D341Med (cell line): ENCODE measurements around the gene MX2.
"Not testable (repeated sequence)": the region's sequence is repeated elsewhere in the genome, so short reads cannot be mapped to it uniquely, and the experiment has no call there.

ENCODE experiments used
- DNase-seq: peaks from one replicate; pipeline ENCODE4 v3.0.0; 2012; ENCODE audit warnings: low spot score

The MX2 gene

DNA sequence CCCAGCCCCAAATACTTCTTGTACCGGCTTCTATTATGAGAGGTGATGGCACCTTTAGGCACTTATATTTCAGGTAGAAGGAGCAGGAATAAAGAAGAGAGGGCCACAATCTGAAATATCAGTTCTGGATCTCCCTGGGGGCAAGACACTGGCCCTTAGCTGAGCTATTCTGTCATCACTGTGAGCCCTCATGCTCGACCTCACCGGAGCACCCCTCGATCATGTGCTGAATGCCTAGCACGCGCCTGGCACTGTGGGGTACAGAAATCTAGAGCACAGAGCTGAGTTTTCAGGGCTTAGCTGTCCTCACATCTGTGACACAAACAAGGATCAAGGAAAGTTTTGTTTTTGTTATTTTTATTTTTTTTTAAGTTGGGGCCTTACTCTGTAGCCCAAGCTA is 56.6 kb downstream of the MX2 start:
- DNase-seq = no peak

DNA sequence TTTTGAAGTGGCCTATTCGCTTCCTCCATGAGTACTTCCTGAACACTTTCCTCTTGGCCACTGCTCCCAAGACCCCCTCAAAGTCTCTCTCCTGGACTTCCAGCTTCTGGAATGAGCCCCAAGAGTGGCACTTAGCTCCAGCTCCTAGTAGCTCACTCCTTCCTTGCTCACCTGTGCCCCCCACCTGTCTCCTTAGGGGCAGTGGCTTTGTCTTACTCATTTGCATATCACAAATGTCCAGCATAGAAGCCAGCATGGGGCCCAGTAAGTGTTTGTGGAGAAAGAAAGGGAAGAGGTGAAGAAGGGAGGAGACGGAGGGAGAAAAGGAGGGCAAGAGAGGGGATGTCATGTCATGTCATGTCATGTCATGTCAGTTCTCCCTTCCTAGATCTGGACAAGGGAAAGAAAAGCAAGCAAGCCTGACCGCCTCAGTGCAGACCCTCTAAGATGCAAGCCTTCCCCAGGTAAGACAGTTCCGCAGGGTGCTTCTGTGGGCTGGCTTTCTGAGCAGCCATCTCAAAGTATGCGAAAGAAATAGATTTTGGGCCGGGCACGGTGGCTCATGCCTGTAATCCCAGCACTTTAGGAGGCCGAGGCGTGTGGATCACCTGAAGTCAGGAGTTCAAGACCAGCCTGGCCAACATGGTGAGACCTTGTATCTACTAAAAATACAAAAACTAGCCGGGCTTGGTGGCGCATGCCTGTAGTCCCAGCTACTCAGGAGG is 57.3 kb downstream of the MX2 start:
- no peak for DNase-seq

DNA sequence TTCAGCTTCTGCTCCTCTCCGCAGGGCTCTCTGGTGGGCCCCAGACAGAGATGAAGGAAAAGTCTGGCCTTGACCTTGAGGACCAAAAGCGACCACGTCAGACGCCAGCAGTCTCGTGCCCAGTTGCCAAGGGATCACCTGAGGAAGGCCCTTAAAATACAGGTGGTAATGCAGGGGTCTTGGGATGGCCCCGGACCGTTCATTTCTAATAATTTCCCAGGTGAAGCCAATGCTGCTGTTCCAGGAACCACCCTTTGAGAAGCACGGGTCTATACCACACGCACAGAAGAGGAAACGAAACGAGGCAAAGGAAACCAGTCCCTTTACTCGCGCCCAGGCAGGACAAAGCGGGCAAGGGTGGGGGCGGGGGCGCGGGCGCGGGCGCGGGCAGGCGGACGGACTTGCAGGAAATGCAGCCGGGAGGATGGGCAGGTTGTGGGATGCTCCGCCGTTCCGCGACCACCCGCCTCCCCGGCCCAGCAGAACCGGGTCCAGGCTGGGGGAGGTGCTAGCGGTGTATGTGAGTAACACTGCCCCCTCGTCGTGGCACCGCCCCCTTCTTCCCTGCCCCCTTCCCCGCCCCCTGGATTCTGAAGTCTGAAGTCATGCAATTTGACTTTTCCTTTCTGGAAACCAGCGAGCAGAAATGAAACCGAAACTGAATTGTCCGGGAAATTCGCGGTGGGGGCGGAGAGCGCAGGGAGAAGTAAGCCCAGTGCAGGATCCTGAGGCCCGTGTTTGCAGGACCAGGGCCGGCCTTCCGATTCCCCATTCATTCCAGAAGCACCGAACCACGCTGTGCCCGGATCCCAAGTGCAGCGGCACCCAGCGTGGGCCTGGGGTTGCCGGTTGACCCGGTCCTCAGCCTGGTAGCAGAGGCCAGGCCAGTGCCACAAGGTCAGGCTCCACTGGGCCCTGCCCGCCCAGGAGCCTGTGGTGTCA is 58.4 kb downstream of the MX2 start:
- DNase-seq = no peak

GRCh38 chr21:41420998-41421397 is 59.2 kb downstream of the MX2 start:
- not testable (repeated sequence) for DNase-seq

DNA sequence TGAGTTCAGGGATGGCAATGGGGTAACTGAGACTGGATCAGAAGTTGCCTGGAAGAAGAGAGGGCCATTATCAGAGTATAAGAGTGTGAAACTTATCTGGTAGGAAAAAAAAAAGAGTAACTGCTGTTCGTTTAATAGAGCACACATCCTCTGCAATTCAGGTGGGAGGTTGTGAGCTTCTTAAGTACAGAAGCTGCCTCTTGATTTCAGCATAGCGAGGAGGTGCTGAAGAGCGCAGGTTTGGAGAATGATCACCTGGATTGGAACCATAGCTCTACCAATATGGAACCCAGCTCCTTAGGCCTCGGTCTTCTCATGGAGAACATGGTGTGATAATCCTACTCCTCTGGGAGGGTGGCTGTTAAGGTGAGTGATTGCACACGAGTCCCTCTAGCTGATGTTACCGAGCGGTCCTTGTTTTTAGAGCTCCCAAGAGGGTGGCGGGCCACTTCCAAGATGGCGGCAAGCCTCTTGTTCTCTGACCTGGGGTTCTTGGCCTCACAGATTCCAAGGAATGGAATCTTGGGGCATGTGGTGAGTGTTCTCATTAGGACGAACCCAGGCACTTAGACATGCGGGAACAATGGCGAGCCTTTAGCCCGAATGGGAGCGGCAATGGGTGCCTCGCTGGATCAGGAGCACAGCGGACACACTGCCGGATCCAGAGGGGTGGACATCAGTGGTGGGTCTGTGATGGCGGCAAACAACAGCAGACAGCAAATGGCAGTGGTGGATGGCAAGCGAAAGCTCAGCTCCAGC is 60.9 kb downstream of the MX2 start:
- DNase-seq = no peak

GRCh38 chr21:41423305-41423636 is 61.4 kb downstream of the MX2 start:
- not testable (repeated sequence) for DNase-seq

DNA sequence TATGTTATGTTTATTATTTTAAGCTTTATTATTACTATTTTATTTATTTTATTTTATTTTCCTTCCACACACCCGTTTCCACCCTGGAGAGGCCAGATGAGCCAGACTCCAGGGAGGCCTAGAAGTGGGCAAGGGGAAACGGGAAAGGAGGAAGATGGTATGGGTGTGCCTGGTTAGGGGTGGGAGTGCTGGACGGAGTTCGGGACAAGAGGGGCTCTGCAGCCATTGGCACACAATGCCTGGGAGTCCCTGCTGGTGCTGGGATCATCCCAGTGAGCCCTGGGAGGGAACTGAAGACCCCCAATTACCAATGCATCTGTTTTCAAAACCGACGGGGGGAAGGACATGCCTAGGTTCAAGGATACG is 63.7 kb downstream of the MX2 start:
- DNase-seq = no peak

GRCh38 chr21:41425954-41426675 is 64.3 kb downstream of the MX2 start, which contains the start of gene MX1:
TSS of gene MX1 (plus strand) at chr21:41426239. CDS start at chr21:41432071, 5,832 bp downstream.
- DNase-seq = no peak

DNA sequence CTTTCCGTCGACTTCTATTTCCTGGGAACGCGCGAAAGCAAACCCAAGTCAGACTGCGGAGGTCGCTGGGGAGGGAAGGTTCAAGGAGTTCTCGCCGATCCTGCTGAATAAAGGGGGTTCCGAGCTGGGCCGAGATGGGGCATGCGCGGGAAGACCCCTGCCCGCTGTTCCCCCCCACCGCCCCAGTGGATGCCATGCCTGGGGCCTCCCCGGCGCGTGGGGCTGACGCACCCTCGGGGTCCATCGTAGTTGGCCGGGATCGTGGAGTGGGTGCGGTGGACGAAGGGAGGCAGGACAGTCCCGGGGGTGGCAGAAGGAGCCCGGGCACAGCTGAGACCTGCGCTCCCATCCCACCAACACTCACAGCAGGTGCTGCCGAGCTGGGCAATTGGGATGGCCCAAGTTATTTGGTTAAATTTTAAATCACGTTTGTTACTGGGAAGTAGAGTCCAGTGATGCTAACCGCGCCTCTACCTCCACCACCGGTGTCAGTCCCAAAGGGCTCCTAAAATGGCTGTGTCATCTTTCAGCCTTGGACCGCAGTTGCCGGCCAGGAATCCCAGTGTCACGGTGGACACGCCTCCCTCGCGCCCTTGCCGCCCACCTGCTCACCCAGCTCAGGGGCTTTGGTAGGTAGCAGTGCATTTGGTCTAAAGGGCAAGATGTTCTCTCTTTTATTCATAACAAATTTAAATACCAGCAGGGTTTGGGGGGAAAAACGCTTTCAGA is 65.0 kb downstream of the MX2 start:
- DNase-seq = no peak

- no peak for DNase-seq
These were observed 65.7 kb downstream of the MX2 start for GRCh38 chr21:41427556-41427955.

DNA sequence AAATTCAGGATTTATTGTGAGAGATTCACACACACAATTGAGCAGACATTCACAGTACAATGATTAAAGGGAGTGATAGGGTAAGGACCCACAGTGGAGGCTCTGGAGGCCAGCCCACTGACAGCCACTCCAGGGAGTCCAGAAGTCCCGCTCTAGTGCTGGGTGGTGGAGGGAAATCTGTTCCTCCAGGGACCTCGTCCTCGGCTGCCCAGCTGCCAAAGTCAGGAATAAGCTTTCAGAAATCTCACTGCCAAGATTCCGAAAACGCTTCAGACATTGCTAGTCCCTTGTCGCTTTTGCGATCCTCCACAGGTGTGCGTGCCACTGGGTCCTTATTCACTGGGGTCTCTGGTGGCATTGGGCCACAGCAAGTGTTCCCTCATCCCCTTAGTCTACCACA is 66.5 kb downstream of the MX2 start:
- DNase-seq = no peak

GRCh38 chr21:41428847-41429246 is 67.0 kb downstream of the MX2 start:
- no peak for DNase-seq

DNA sequence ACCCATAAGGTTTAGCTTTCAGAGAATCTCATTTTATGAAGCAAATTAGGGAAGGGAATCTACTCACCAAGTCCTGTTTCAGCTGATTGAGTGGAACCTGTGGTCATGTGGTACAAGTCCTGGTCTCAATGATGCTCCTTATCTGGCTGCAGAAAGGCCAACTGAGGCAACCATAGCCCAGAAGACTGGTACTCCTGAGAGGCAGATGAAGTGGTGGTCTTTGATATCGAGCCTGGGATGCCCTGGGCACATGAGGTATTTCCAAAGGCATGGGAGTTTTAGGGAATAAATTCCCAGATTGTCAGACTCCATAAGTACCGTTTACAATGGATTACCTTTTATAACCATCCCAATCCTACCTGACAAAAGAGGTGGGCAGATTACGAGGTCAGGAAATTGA is 67.5 kb downstream of the MX2 start:
- DNase-seq = no peak

DNA sequence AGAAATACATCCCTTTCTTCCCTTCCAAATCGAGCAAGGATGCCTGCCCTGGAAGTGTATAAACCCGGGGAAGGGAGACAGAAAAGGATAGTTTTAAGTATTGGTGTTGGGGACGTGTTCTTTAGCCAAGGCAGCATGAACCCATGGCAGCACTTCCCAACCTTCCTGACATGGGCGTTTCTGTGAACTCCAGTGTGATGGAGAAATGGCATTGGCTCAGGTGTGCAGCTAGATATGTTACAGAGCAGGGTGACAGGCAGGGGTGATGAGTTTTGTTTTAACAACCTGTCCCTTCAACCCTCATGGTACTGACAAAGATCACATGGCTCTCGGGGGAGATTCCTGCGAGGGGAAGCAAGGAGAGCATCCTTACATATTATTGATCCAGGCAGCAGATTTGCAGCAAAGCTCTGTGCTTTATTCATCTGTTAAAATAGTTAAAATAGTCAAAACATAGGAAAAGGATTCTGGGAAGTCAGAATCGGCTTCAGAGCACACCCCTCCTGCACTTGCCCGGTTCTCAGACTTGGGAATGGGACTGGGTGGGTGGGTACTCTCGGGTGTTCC is 68.2 kb downstream of the MX2 start:
- DNase-seq = no peak

- DNase-seq = no peak
These were observed 70.1 kb downstream of the MX2 start for GRCh38 chr21:41431788-41432548.

GRCh38 chr21:41432562-41433460 is 71.0 kb downstream of the MX2 start:
- DNase-seq = no peak

DNA sequence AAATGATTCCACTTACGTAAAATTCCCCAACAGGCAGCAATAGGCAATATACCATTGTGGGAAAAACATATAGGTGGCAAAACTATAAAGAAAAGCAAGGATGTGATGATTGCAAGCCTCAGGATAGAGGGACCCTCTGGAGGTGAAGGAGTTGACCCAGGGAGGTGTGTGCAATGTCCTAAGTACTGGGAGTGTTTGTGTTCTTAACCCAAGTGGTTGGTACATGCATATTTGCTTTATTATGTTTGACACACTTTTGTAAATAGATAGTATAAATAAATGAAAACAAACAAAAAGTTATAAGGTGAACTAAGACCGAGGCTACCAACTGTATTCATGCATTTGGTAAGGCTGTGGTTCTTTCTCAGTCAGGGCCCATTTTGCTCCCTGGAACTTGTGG is 71.7 kb downstream of the MX2 start:
- no peak for DNase-seq

DNA sequence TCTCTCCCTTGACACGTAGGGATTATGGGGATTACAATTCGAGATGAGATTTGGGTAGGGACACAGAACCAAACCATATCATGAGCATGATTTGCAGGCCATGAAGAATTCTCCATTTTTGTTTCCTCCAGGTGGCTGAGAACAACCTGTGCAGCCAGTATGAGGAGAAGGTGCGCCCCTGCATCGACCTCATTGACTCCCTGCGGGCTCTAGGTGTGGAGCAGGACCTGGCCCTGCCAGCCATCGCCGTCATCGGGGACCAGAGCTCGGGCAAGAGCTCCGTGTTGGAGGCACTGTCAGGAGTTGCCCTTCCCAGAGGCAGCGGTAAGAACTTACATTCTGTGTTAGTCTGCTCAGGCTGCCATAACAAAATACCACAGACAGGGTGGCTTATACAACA is 73.9 kb downstream of the MX2 start:
- no peak for DNase-seq

GRCh38 chr21:41437729-41438128 is 75.9 kb downstream of the MX2 start:
- DNase-seq = no peak
